ENCODE data around the gene RETN.
A peak's percentile ranks its signal among the peaks of the same experiment; 100 is the strongest.
"Not testable (repeated sequence)": the region's sequence is repeated elsewhere in the genome, so short reads cannot be mapped to it uniquely, and the experiment has no call there.

Gene RETN

GRCh38 chr19:7637374-7638256 lies 31.2 kb upstream of the RETN start:
- DNase-seq (ENCODE audit: low read depth in 2 of 2) = no peak

DNA sequence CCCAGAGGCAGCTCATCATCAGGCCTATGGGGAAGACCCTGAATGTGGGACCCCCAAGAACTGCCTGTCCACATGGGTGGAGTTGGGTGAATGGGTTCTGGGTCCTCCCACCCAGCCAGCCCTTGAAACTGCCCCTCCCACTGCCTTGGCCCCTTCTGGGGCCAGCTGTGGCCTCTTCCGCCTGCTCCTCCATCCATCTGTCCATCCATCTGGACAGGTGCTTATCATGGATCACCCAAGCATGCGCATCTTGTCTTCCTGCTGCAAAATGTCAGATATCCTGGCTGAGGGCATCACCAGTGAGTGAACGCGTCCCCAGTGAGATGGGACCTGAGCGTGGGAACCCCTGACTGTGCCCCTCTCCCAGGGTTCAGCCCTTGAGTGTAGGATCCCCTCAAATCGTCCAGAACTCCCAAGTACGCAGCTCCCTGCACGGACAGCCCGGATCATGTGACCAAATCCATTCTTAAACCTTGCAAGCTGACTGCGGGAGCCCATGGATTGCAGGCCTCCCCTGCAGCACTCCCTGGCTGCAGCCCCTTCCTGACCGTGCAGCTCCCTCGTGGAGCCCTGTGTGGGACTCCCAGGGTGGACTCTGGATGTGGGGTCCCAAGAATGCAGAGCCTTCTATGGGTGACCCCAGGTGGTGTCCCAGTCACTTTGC lies 29.9 kb upstream of the RETN start:
- DNase-seq (ENCODE audit: low read depth in 2 of 2) = no peak

DNA sequence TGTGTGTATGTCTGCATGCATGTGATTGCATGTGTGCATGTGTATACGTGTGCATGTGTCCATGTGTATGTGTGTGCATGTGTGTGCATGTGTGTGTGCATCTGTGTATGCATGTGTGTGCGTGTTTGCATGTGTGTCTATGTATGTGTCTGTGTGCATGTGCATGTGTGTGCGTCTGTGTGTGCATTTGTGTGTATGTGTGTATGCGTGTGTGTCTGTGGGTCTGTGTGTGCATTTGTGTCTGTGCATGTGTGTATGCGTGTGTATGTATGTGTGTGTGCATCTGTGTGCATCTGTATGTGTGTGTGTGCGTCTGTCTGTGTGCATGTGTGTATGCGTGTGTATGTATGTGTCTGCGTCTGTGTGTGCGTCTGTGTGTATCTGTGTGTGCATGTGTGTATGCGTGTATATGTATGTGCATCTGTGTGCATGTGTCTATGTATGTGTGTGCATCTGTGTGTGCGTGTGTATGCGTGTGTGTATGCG lies 28.9 kb upstream of the RETN start:
- no peak for DNase-seq (ENCODE audit: low read depth in 2 of 2)

DNA sequence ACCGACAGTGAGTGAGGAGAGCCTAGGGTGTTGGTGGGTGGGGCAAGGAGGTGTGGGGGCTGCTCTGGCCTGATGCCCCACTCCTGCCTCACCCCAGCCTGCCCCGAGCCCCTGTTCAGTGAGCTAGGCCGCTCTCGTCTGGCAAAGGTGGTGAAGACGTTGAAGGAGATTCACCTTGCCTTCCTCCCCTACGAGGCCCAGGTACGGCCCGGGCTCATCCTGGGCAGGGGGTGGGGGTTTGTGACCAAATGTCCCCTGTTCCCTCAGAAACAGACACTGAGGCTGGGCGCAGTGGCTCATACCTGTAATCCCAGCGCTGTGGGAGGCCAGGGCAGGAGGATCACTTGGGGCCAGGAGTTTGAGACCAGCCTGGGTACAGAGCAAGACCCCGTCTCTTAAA lies 28.0 kb upstream of the RETN start:
- no peak for DNase-seq (ENCODE audit: low read depth in 2 of 2)

DNA sequence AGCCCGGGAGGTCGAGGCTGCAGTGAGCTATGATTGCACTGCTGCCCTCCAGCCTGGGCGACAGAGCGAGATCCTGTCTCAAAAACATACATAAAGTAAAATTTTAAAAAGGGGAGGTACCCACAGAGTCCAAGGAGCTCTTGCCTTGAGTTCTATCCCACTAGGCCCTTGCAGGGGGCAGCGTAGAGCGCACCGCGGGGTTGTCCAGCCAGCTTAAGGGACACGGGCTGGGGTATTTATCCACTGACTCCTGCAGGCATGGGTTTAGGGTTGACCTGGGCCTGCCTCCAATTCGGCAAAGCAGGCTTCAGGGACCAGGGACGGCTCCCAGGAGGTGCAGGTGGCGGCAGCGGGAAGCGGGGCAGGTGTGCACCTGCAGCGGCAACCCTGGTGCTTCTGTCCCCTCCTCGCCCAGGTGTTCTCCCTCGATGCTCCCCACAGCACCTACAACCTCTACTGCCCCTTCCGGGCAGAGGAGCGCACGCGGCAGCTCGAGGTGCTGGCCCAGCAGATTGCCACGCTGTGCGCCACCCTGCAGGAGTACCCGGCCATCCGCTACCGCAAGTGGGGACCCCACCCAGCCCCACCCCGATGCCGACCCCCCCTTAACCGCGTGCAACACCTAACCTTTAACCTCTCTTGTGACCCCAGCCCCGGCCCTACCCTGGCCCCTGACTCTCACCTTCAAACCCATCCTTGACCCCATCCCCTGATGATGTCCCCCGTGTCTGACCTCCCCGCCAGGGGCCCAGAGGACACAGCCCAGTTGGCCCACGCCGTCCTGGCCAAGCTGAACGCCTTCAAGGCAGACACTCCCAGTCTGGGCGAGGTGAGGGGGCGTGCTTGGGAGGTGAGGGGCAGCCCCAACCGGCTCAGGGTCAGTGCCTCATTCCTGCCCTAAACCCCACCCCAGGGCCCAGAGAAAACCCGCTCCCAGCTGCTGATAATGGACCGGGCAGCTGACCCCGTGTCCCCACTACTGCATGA lies 27.3 kb upstream of the RETN start:
- no peak for DNase-seq (ENCODE audit: low read depth in 2 of 2)

GRCh38 chr19:7642295-7643030 lies 26.4 kb upstream of the RETN start:
- no peak for DNase-seq (ENCODE audit: low read depth in 2 of 2)

GRCh38 chr19:7643031-7643415 lies 25.8 kb upstream of the RETN start:
- no peak for DNase-seq (ENCODE audit: low read depth in 2 of 2)

DNA sequence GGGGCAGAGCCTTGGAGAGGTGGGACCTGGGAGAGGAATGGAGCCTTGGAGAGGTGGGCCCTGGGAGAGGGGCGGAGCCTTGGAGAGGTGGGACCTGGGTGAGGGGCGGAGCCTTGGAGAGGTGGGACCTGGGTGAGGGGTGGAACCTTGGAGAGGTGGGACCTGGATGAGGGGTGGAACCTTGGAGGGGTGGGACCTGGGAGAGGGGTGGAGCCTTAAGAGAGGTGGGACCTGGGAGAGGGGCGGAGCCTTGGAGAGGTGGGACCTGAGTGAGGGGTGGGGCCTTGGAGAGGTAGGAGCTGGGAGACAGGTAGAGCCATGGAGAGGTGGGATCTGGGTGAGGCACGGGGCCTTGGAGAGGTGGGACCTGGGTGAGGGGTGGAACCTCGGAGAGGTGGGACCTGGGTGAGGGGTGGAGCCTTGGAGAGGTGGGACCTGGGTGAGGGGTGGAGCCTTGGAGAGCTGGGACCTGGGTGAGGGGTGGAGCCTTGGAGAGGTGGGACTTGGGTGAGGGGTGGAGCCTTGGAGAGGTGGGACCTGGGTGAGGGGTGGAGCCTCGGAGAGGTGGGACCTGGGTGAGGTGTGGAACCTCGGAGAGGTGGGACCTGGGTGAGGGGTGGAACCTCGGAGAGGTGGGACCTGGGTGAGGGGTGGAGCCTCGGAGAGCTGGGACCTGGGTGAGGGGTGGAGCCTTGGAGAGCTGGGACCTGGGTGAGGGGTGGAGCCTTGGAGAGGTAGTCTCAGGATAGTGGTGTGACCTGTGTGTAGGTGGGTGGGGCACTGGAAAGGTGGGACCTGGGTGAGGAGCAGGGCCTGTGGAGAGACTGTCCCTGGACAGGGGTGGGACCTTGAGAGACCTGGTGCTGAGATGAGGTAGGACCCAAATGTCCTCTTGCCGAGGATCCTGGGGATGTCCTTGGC lies 25.0 kb upstream of the RETN start:
- not testable (repeated sequence) for DNase-seq (ENCODE audit: low read depth in 2 of 2)

DNA sequence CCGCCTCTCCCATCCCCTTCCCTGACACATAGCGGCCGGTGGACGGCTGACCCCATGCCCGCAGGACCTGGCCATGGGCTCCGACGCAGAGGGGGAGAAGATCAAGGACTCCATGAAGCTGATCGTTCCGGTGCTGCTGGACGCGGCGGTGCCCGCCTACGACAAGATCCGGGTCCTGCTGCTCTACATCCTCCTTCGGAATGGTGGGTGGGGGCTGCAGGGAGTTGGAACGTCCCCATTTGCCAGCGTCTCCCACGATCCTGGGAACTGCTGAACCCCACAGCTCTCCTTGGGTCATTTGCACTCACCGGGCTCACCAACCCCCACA lies 24.3 kb upstream of the RETN start:
- DNase-seq (ENCODE audit: low read depth in 2 of 2) = no peak

DNA sequence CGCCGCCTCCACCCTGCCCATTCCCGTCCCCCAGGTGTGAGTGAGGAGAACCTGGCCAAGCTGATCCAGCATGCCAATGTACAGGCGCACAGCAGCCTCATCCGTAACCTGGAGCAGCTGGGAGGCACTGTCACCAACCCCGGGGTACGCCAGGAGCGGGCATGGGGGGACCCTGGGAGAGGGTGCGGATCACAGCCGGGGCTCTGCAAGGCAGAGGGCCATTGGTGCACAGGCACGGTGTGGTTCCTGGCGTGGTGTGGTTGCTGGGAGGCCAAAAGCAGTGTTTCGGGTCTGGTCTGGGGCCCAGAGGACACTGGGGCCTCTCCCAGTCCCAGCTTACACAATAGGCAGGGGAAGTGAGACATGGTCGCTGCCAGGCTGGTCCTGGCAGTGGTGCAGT lies 23.7 kb upstream of the RETN start:
- no peak for DNase-seq (ENCODE audit: low read depth in 2 of 2)

GRCh38 chr19:7645656-7646425 lies 23.0 kb upstream of the RETN start:
- no peak for DNase-seq (ENCODE audit: low read depth in 2 of 2)

GRCh38 chr19:7646426-7646700 lies 22.5 kb upstream of the RETN start:
- DNase-seq (ENCODE audit: low read depth in 2 of 2) = no peak

DNA sequence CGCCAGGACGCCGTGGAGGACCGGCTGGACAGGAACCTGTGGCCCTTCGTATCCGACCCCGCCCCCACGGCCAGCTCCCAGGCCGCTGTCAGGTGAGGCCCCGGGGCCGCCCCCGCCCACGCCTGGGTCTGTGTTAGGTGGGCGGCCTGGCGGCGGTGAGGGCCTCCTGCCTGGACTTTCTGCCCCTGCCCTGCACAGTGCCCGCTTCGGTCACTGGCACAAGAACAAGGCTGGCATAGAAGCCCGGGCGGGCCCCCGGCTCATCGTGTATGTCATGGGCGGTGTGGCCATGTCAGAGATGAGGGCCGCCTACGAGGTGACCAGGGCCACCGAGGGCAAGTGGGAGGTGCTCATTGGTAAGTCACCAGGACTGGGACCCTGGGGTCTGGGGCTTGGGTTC lies 21.7 kb upstream of the RETN start:
- DNase-seq (ENCODE audit: low read depth in 2 of 2) = no peak

- DNase-seq (ENCODE audit: low read depth in 2 of 2) = no peak
These were observed 20.4 kb upstream of the RETN start for GRCh38 chr19:7648265-7649014.

DNA sequence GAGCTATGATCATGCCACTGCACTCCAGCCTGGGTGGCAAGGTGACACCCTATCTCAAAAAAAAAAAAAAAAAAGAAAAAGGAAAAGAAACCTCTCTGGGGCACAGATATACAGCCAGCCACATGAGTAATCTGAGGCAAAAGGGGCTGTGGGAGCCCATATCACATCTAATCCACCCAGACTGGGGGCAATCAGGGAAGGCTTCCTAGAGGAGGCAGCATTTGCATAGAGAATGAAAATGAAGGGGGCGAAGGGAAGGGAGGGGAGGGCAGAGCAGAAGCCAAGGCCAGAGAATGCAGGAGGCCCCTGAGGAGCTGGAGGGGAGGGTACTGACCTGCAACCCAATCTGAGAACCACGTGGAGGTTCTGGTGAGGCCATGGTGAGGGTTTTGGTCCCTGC lies 18.7 kb upstream of the RETN start:
- no peak for DNase-seq (ENCODE audit: low read depth in 2 of 2)

DNA sequence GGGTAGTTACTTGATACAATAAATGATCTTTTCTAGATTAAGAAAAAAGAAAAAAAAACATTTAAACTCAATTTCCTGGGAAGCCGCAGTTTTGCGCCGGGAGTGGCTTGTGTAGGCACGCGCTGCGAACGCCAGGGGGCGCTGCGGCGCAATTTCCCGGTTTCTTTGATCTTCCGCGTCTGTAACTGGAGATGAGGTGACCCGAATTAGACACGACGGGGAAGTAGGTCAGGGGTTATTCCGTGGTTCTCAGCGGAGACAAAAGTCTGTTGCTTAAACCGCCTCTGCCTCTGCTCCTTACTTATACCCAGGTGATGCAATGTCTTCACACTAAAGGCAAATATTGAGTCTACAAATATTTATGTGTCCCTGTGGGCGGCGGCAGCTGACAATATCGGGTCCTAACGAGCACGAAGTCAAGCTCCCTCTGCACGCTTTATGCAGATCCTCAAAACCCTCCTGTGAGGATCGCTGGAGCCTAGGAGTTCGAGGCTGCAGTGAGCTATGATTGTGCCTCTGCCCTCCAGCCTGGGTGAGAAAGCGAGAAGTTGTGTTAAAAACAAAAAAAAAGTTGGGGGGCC lies 16.7 kb upstream of the RETN start:
- peak in 1 of 2 experiments; percentile 23 for DNase-seq (ENCODE audit: low read depth in 2 of 2)

GRCh38 chr19:7654401-7654800 lies 14.4 kb upstream of the RETN start:
- no peak for DNase-seq (ENCODE audit: low read depth in 2 of 2)

DNA sequence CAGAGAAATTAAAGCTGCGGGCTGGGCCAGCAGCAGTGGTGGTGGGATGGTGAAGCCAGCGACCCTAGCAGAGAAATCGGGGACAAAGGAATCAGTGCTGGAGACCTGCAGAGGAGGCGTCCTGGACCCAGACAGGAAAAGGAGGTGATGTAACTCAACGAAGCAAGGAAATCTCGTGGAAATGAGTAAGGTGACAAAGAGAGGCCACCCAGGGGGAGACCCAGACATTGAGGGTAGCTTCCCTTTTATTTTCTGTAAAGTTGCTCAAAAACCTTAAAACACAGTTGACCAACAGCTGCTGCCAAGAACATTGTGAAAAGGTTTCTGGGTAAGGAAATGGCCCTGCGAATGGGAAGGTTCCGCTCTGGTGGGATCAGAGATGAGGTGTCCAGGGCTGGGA lies 13.3 kb upstream of the RETN start:
- DNase-seq (ENCODE audit: low read depth in 2 of 2) = no peak
